Neural progenitor cell (in vitro differentiated cells): ENCODE results near the gene ID1. TPM values are rescaled to one million over a fixed set of nuclear protein-coding genes. Genes with fewer than 3 reads are reported as not detected.

ENCODE experiments used
- DNase-seq: peaks from one replicate; pipeline ENCODE4 v3.0.0-alpha.2; 2016; ENCODE audit warnings: low spot score
- H2AFZ ChIP-seq: fragments of 200-600 bp; sonication (generic); replicated peaks from 2 replicates; pipeline ENCODE4 v1.6.1; 2016; ENCODE audit warnings: antibody characterized with exemption
- H3F3A ChIP-seq: fragments of 200-600 bp; sonication (generic); 2 replicates; pipeline ENCODE4 v1.6.1; 2016; ENCODE audit warnings: antibody characterized with exemption, low read depth
- H3K27ac ChIP-seq: fragments of 200-600 bp; sonication (generic); 2 replicates; pipeline ENCODE4 v1.5.1; 2016; ENCODE audit warnings: mild to moderate bottlenecking
- H3K27me3 ChIP-seq: fragments of 200-600 bp; sonication (generic); 2 replicates; pipeline ENCODE4 v1.6.1; 2016; ENCODE audit warnings: mild to moderate bottlenecking, moderate library complexity
- H3K36me3 ChIP-seq: fragments of 200-600 bp; sonication (generic); 2 replicates; pipeline ENCODE4 v1.5.1; 2016
- H3K4me1 ChIP-seq: fragments of 200-600 bp; sonication (generic); 2 replicates; pipeline ENCODE4 v1.6.1; 2016; ENCODE audit warnings: mixed run types
- H3K4me2 ChIP-seq: fragments of 200-600 bp; sonication (generic); 2 replicates; pipeline ENCODE4 v1.6.1; 2016
- H3K4me3 ChIP-seq: fragments of 200-600 bp; sonication (generic); 2 replicates; pipeline ENCODE4 v1.5.1; 2016
- H3K79me2 ChIP-seq: fragments of 200-600 bp; sonication (generic); 2 replicates; pipeline ENCODE4 v1.6.1; 2016; ENCODE audit warnings: low read depth
- H3K9ac ChIP-seq: fragments of 200-600 bp; sonication (generic); 2 replicates; pipeline ENCODE4 v1.6.1; 2016
- H3K9me3 ChIP-seq: fragments of 200-600 bp; sonication (generic); 2 replicates; pipeline ENCODE4 v1.5.1; 2016; ENCODE audit warnings: low read depth
- H4K20me1 ChIP-seq: fragments of 200-600 bp; sonication (generic); 2 replicates; pipeline ENCODE4 v1.6.1; 2016; ENCODE audit warnings: low read depth
- H3K27ac Mint-ChIP-seq: 3 replicates; pipeline ENCODE4 v1.8.0; 2021; ENCODE audit warnings: mixed read lengths
- H3K27me3 Mint-ChIP-seq: 2 replicates; pipeline ENCODE4 v1.8.0; 2022; ENCODE audit warnings: low read depth, mild to moderate bottlenecking, inconsistent platforms, moderate library complexity, mixed read lengths; ENCODE audit not compliant: insufficient read depth
- H3K36me3 Mint-ChIP-seq: 3 replicates; pipeline ENCODE4 v1.8.0; 2021; ENCODE audit warnings: mixed read lengths
- H3K4me1 Mint-ChIP-seq: 3 replicates; pipeline ENCODE4 v1.8.0; 2021; ENCODE audit warnings: mixed read lengths
- H3K4me3 Mint-ChIP-seq: 3 replicates; pipeline ENCODE4 v1.8.0; 2021; ENCODE audit warnings: mild to moderate bottlenecking, moderate library complexity, mixed read lengths
- H3K9me3 Mint-ChIP-seq: 3 replicates; pipeline ENCODE4 v1.8.0; 2020; ENCODE audit warnings: mixed read lengths
- EZH2 ChIP-seq: fragments of 200-600 bp; sonication (generic); IDR thresholded peaks from 2 replicates; pipeline ENCODE4 v1.6.1; 2017; ENCODE audit warnings: antibody characterized with exemption, mild to moderate bottlenecking, moderate library complexity
- EZH2phosphoT487 ChIP-seq: fragments of 200-600 bp; sonication (generic); IDR thresholded peaks from 2 replicates; pipeline ENCODE4 v1.6.1; 2017; ENCODE audit warnings: antibody characterized with exemption
- total RNA-seq: library from RNA; depleted of rRNA; stranded (reverse); fragments of >200 nt; gene quantifications from 2 replicates; pipeline ENCODE4 v1.2.3, GENCODE V29; 2015; ENCODE audit warnings: low replicate concordance
- TF ChIP-seq, protein P1 (sequence below): fragments of 200-600 bp; sonication (generic); IDR thresholded peaks from 2 replicates; pipeline ENCODE4 v1.5.1; 2017; ENCODE audit warnings: antibody characterized with exemption, mild to moderate bottlenecking

ID1 gene
- total RNA-seq, 1 donor from 2014 or later: 80.8 TPM

DNA sequence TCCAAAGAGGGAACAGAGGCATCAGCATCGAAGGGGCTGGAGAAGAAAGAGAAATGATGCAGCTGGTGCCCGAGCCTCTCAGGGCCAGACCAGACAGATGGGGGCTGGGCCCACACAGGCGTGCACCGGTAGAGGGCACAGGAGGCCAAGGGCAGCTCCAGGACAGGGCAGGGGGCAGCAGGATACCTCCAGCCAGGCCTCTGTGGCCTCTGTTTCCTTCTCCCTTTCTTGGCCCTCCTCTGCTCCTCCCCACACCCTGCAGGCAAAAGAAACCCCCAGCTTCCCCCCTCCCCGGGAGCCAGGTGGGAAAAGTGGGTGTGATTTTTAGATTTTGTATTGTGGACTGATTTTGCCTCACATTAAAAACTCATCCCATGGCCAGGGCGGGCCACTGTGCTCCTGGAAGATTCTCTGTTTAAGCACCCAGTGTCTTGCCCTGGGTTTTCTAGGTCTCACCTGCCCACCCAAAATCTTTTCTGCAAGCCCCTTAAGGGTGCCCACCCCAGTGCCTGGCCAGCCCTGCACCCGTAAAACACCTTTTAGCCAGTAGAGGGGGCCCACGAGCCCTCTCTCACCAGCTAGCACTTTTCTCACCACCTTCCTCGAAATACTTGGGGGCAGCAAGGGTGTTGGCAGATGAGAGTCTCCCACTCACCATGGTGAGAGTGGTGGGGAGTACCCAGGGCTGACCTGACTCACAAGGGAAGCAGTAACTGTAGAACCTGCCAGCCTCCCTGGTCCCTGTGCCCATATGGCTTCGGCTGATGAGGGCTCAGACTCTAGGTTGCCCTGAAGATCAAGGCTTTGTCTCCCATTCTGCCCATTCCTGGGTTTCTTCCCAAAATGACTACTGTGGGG is 35.7 kb upstream of the ID1 start:
- H3K9me3 Mint-ChIP-seq: no peaks in the 10 kb centered on the region
- peaks cover 3% of the 10 kb centered on the region for H3K27me3 Mint-ChIP-seq
- no peak overlapping the region for H3K9ac ChIP-seq
- no peak overlapping the region for H3K4me3 ChIP-seq
- peak; percentile 65 for DNase-seq
- H3K4me1 Mint-ChIP-seq: peaks cover 44% of the 10 kb centered on the region
- no peaks in the 10 kb centered on the region for H3K79me2 ChIP-seq
- H4K20me1 ChIP-seq: no peaks in the 10 kb centered on the region
- peaks cover 29% of the 10 kb centered on the region for H3F3A ChIP-seq
- peaks cover 7% of the 10 kb centered on the region for H3K36me3 Mint-ChIP-seq
- no peaks in the 10 kb centered on the region for H3K27me3 ChIP-seq
- H3K4me2 ChIP-seq: no peak overlapping the region
- peak overlapping the region; percentile 60 for H3K27ac Mint-ChIP-seq
- peak overlapping the region; percentile 38 for H3K4me3 Mint-ChIP-seq
- H3K36me3 ChIP-seq: no peaks in the 10 kb centered on the region
- H3K27ac ChIP-seq: no peak overlapping the region
- peaks cover 6% of the 10 kb centered on the region for H3K4me1 ChIP-seq
- no peak overlapping the region for H2AFZ ChIP-seq
- TF ChIP-seq EZH2phosphoT487 (no peak), EZH2 (no peak)
- TF ChIP-seq, protein P1, sequence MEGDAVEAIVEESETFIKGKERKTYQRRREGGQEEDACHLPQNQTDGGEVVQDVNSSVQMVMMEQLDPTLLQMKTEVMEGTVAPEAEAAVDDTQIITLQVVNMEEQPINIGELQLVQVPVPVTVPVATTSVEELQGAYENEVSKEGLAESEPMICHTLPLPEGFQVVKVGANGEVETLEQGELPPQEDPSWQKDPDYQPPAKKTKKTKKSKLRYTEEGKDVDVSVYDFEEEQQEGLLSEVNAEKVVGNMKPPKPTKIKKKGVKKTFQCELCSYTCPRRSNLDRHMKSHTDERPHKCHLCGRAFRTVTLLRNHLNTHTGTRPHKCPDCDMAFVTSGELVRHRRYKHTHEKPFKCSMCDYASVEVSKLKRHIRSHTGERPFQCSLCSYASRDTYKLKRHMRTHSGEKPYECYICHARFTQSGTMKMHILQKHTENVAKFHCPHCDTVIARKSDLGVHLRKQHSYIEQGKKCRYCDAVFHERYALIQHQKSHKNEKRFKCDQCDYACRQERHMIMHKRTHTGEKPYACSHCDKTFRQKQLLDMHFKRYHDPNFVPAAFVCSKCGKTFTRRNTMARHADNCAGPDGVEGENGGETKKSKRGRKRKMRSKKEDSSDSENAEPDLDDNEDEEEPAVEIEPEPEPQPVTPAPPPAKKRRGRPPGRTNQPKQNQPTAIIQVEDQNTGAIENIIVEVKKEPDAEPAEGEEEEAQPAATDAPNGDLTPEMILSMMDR: peak; percentile 85
- H3K9me3 ChIP-seq: no peaks in the 10 kb centered on the region

DNA sequence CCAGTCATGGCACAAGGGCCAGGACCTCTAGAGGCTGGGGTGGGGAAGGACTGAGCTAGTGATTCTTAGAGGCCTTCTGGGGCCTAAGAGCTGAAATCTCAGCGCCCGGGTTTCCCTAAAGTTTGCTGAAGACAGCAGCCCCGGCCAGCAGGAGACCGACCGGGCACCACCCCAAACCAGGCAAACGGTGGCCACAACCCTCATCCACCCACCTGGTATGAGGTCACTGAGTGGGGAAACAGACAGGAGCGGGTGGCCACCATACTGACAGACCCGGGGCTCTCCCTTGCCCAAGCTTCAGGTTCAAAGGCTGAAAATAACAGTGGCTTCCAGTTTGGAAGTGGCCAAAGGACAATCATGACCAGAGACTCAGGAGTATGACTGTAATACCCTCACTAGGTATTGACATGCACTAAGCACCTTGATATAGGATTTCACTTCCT is 35.0 kb upstream of the ID1 start:
- Histone ChIP-seq H3F3A (peaks cover 29% of the 10 kb centered on the region), H3K9ac (no peak overlapping the region), H3K27me3 (no peaks in the 10 kb centered on the region), H3K27ac (no peak overlapping the region), H3K36me3 (no peaks in the 10 kb centered on the region), H3K4me1 (peaks cover 6% of the 10 kb centered on the region), H4K20me1 (no peaks in the 10 kb centered on the region), H3K79me2 (no peaks in the 10 kb centered on the region), H3K4me2 (no peak overlapping the region), H3K4me3 (no peak overlapping the region), H2AFZ (no peak overlapping the region), H3K9me3 (no peaks in the 10 kb centered on the region)
- no peaks in the 10 kb centered on the region for H3K9me3 Mint-ChIP-seq
- H3K36me3 Mint-ChIP-seq: peaks cover 5% of the 10 kb centered on the region
- no peak overlapping the region for H3K4me3 Mint-ChIP-seq
- peaks cover 3% of the 10 kb centered on the region for H3K27me3 Mint-ChIP-seq
- H3K27ac Mint-ChIP-seq: peak overlapping the region; percentile 60
- H3K4me1 Mint-ChIP-seq: peaks cover 44% of the 10 kb centered on the region
- DNase-seq: no peak
- TF ChIP-seq EZH2phosphoT487: no peak
- TF ChIP-seq, protein P1: no peak

DNA sequence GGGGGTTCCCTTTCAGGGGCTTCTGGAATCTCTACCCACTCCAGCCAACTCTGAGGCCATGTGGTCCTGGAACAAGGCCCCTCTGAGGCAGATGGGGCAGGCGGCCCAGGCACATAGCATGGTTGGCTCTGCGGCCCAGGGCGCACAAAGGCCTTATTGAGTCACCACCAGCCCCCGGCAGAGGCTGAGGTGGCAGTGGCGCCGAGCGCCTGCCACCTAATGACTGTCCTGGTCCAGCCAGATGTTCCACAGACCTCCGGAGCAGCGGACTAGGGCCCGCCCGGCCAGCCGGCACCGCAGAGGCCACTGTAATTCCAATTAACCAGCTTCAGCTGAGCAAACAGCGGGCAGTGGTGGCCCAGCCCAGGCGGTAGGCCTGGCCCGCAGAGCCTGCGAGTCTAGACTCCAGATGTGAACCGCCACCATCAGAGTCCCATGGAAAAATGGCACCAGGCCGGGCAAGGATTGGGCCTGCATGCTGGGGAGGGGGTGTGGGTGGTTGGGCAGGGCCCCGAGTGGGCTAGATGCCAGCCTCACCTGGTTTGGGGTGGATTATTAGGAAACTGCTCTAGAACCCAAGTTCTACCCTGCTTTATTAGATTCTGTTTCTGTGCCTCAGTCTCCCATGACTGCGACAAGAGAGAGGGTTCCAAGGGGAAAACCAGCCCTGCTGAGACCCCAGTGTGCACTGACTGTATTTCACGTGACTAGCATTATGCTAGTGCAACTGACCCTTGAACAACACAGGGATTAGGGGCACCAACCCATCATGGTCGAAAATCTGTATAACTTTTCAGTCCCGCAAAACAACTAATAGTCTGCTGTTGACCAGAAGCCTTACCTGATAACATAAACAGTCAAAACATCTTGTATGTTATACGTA is 34.1 kb upstream of the ID1 start:
- no peak overlapping the region for H3K9ac ChIP-seq
- H3K4me3 ChIP-seq: no peak overlapping the region
- DNase-seq: no peak
- TF ChIP-seq, protein P1: no peak
- TF ChIP-seq EZH2 (no peak), EZH2phosphoT487 (no peak)
- H3K9me3 ChIP-seq: no peaks in the 10 kb centered on the region
- H3F3A ChIP-seq: peaks cover 29% of the 10 kb centered on the region
- H3K27ac ChIP-seq: no peak overlapping the region
- Mint-ChIP-seq H3K27me3 (peaks cover 3% of the 10 kb centered on the region), H3K9me3 (no peaks in the 10 kb centered on the region), H3K4me3 (peak overlapping the region; percentile 85), H3K36me3 (peaks cover 2% of the 10 kb centered on the region), H3K27ac (peak overlapping the region; percentile 54), H3K4me1 (peaks cover 44% of the 10 kb centered on the region)
- H4K20me1 ChIP-seq: no peaks in the 10 kb centered on the region
- H3K36me3 ChIP-seq: no peaks in the 10 kb centered on the region
- no peaks in the 10 kb centered on the region for H3K27me3 ChIP-seq
- no peak overlapping the region for H3K4me2 ChIP-seq
- no peak overlapping the region for H2AFZ ChIP-seq
- peaks cover 6% of the 10 kb centered on the region for H3K4me1 ChIP-seq
- H3K79me2 ChIP-seq: no peaks in the 10 kb centered on the region
